Mammary epithelial cell (primary cell): ENCODE measurements around the gene TBX2.

ENCODE experiments used
- CTCF ChIP-seq, 2 donors: IDR thresholded peaks in 1 of 2; conservative IDR thresholded peaks in 1 of 2; 2 replicates each; pipeline ENCODE4 v1.5.1; 2011 to 2012; ENCODE audit warnings: inconsistent platforms in 2 of 2, low read length in 2 of 2, mild to moderate bottlenecking in 2 of 2, control low read depth in 1 of 2, low read depth in 1 of 2; ENCODE audit not compliant: insufficient read depth in 1 of 2; ENCODE audit errors: extremely low read depth in 1 of 2
- EZH2 ChIP-seq: IDR thresholded peaks from 2 replicates; pipeline ENCODE4 v1.6.1; 2012; ENCODE audit warnings: low read length, inconsistent platforms, borderline replicate concordance

- TF ChIP-seq CTCF (conservative IDR thresholded peaks at IDR 0.05 in 1 of 2, IDR thresholded peaks at IDR 0.05 in 1 of 2; ENCODE audit: extremely low read depth in 1 of 2, insufficient read depth in 1 of 2, low read depth in 1 of 2, low read length in 2 of 2): no peak
- no peak for TF ChIP-seq EZH2
Measured at GRCh38 chr17:61352408-61352770, 47.3 kb upstream of the TBX2 start.
